ENCODE results near the gene VRK1. TPM values are rescaled to one million over a fixed set of nuclear protein-coding genes. Genes with fewer than 3 reads are reported as not detected.

VRK1 gene
- total RNA-seq, 1 donor from 2014 or later, result 55.4 TPM

- intact Hi-C loops (cut with micrococcal nuclease), result loop anchor here (10.0 kb wide), 3 partner anchors 835 to 1255 kb away; partner anchors contain the start of gene GLRX5
Observed at GRCh38 chr14:96790186-96790585, 7.0 kb upstream of the VRK1 start.

DNA sequence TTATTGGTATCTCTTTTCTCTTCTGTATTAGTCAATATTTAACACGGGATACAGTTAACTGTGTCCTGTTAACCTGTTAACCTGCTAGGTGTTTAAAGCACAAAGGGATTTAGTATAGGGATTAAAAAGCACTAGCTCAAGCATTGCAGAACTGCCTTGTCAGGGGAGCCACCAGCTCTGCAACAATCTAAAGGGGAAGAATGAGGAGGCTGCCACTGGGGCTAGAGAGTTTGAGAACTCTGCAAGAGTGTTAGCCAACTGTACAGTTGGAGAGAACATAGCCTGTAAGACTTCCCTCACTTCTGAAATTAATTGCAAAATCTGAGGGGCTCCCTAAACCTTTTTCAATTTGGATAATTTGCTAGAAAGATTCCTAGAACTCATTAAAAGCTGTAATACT, 6.5 kb upstream of the VRK1 start:
- intact Hi-C loops (cut with micrococcal nuclease), result loop anchor here (10.0 kb wide), 3 partner anchors 834 to 1256 kb away; partner anchors contain the start of gene GLRX5

DNA sequence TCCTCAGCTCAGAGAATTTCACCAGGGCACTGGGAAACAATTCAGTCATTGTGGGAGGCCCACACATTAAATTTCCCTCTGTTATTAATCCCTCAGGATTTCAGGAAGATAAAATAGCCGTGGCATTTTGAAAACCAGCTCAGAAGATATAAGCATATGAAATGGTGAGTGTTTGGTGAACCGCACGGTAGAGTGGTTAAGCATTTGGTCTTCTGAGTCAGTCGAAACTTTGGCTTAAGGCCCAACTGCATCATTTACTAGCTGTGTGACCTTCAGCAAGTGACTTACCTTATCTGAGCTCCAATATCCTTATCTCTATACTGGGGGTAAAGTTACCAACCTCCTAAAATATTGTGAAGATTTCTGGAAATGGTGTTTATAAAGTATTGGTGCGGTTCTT, 5.2 kb upstream of the VRK1 start:
- intact Hi-C loops (cut with micrococcal nuclease), result loop anchor here (10.0 kb wide), 3 partner anchors 833 to 1257 kb away; partner anchors contain the start of gene GLRX5

- intact Hi-C loops (cut with micrococcal nuclease), result loop anchor here (10.0 kb wide), 3 partner anchors 832 to 1258 kb away; partner anchors contain the start of gene GLRX5
Observed at GRCh38 chr14:96792591-96792990, 4.6 kb upstream of the VRK1 start.

DNA sequence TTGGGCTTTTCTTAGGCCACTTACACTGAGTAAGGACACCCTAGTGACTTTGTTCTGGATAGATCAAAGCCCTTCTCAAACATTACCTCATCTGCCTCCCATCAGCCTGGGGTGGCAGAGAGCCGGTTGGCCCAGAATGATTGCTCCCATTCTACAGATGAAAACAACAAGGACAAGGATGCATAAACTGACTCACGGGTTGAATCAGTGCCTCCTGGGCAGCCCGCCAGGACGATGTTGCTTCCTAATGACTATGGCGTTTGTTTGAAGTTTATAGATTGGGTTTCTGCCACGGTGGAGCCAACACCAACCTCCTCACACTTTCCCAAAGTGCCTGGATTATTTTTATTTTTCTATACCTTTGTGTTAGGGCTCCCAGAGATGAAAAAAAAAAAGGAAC, 3.6 kb upstream of the VRK1 start:
- intact Hi-C loops (cut with micrococcal nuclease), result loop anchor here (10.0 kb wide), 3 partner anchors 831 to 1259 kb away; partner anchors contain the start of gene GLRX5

DNA sequence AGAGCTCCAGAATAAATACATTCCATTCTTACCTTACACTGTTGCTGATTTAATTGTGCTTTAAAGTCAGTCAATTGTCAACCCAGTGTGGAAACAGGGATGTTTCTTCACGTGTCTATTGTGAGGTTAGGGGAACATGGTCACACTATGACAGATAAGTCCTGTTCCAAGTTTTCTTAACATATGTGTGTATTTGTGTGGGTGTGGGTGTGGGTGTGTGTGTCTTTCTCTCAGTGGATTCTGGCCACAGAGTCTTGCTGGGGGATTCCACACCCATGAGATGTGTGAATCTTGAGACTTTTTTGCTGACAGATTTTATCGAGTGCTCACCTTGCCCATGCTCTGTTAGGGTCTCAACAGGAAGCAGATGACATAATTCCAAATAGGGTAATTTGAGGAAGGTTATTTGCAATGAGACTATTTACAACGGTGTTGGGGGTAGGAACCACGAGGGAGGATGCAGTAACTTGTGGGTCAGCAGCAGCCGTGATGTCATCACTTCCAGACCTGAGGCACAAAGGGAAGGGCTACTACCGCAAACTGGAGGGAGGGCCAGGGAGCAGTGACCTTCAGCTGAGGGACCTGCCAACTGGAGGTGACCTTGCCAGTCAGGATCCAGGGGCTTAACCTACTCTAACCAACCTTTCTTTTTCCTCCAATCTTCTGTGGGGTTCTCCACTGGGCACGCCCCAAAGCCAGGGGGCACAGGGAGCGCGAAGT, 1.9 kb upstream of the VRK1 start:
- intact Hi-C loops (cut with micrococcal nuclease), result loop anchor here (5.0 to 10.0 kb wide), 4 partner anchors 830 to 1347 kb away; partner anchors contain the start of gene GLRX5

GRCh38 chr14:96797582-96798349, 584 bp downstream of the VRK1 start:
- intact Hi-C loops (cut with micrococcal nuclease), result loop anchor here (1.0 to 10.0 kb wide), 10 partner anchors 15 to 1345 kb away; partner anchors contain the start of genes ATG2B, GLRX5, GSKIP and PAPOLA

DNA sequence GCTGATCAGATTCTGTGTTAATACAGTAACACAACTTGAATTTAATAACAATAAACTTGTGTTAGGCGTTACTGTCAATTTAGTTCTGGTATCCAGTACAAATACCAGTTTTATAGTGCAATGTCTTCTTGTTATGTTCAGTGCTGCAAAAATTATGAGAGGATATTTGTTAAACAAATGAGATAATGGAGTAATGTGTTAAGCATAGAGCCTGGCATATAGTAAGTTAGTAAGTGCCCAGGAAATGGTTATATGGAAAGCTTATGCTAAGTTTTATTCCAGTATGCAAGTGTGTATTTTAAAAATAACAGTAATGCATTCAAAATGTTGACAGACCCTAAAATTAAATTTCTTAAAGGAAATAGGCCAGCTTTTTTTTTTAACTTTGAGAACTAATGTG, 1.8 kb downstream of the VRK1 start:
- intact Hi-C loops (cut with micrococcal nuclease), result loop anchor here (5.0 to 10.0 kb wide), 4 partner anchors 826 to 1343 kb away; partner anchors contain the start of gene GLRX5

DNA sequence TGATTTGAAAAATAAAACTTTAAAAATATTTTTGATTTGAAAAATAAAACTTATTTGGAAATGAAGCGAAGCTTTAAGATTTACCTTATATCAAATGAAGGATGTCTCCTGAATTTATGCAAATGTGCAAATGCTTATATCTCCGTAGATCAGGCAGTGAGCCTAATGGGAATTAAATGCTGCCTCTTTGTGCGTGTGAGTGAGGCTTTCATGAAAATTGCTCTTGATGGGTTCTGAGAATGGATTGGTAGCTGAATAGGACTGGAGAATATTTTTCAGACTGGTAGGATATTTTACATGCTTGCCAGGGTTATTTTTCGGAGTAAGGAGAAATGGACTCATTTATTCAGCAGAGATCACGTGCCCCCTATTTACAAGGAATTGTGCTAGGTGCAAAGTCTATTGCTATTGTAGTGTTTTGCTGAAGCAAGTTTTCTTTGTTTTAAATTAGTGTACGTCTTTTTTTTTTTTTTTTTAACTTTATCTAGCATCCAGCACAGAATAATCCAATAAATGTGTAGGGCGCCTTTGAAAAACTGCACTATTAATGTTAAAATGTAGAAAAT, 2.4 kb downstream of the VRK1 start:
- intact Hi-C loops (cut with micrococcal nuclease), result loop anchor here (5.0 to 10.0 kb wide), 4 partner anchors 825 to 1343 kb away; partner anchors contain the start of gene GLRX5

DNA sequence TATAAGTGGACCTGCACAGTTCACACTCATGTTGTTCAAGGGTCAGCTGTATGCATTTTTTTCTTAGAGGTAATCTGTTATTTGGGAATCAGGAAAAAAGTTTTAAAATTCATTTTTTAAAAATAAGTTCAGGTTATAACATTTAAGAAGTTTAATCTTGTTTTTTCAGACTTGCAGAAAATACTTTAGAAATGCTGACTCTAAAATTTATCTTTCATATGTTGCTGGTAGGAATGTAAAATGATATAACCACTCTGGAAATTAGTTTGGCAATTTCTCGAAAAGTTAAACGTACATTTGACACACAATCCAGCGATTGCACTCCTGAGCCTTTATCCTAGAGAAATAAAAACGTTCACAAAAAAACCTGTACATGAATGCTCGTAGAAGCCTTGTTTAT, 4.7 kb downstream of the VRK1 start:
- intact Hi-C loops (cut with micrococcal nuclease), result no loop called here

DNA sequence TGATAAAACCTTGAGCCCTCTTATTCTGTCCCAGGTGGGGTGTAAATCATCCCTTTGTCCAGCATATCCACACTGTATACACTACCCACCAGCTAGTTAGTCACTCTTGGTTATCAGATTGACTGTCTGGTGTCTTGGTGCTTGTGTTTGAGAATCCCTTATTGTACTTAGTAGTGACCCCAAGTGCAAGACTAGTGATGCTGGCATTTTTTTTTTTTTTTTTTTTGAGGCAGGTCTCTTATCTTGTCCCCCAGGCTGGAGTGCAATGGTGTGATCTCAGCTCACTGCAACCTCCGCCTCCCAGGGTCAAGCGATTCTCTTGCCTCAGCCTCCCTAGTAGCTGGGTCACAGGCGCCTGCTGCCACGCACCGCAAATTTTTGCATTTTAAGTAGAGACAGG, 5.8 kb downstream of the VRK1 start:
- intact Hi-C loops (cut with micrococcal nuclease), result no loop called here

DNA sequence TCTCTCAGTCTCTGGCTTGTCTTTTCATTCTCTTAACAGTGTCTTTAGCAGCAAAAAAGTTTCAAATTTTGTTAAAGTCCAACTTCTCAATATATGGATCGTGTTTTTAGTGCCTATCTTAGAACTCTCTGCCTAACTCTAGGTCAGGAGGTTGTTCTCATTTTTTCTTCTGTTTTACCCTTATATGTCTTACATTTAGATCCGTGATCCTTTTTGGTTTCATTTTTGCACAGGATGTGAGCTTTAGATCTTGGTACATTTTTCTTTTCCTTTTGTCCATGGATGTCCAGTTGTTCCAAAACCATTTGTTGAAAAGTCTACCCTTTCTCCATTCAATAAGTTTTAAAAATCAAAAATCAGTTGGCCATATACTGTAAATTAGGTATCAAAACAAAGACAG, 6.8 kb downstream of the VRK1 start:
- intact Hi-C loops (cut with micrococcal nuclease), result no loop called here

DNA sequence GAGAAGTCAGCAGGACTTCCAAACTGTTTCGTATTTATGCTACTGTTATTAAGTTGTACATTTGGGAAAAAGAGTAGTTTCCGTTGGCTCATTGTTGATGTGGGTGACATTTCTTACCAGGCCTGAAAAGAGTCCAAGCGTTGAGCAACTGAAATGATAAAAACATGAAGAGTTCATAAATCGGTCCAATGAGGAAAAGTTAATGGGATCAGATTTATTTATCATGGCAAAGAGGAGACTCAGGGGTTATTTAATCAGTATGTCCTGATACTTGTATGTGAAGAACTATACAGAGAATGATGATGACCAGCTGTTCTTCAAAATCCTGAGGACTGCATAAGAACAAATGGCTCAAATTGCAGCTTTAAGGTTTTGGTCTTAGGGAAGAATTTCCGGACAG, 7.7 kb downstream of the VRK1 start:
- intact Hi-C loops (cut with micrococcal nuclease), result no loop called here

GRCh38 chr14:96805956-96806355, 8.8 kb downstream of the VRK1 start:
- intact Hi-C loops (cut with micrococcal nuclease), result no loop called here

DNA sequence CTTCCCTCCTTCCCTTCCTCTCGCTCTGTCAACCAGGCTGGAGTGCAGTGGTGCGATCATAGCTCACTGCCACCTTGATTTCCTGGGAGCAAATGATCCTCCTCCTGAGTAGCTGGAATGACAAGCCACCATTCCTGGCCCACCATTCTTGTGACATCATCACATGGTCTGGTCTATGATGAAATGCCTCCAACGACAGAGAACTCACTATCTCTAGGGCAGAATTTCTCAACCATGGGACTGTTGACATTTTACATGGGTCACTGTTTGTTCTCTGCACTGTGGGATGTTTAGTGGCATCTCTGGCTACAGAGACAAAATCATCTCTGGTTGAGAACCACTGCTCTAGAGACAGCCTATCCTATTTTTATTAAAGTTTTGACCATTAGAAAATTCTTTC, 9.7 kb downstream of the VRK1 start:
- intact Hi-C loops (cut with micrococcal nuclease), result no loop called here

DNA sequence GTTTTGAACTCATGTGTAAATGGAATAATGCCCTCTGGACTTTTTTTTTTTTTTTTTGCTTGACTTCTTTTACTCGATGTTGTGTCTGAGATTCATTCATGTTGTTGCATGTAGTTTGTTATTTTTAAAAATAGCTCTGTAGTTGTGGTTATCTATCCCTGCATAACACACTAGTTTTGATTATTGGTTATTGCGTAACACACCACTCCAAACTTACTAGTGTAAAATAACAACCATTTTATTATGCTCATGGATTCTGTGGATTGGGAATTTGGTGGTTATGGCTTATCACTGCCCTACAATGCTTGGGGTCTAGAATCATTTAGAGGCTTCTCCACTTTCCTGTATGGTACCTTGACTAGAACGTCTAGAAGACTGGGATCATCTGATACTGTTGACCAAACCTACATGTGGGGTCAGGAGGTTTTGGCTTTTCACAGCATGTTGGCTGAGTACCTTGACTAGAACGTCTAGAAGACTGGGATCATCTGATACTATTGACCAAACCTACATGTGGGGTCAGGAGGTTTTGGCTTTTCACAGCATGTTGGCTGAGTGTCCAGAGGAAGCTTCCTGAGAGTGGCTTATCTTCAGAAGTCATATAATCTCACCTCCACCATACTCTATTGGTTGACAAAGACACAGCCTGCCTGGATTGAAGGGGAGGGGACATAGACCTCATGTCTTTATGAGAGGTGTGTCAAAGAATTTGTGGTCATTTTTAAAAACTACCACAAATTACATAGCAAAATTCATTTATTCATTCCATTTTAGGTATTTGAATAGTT, 11.6 kb downstream of the VRK1 start:
- intact Hi-C loops (cut with micrococcal nuclease), result no loop called here

DNA sequence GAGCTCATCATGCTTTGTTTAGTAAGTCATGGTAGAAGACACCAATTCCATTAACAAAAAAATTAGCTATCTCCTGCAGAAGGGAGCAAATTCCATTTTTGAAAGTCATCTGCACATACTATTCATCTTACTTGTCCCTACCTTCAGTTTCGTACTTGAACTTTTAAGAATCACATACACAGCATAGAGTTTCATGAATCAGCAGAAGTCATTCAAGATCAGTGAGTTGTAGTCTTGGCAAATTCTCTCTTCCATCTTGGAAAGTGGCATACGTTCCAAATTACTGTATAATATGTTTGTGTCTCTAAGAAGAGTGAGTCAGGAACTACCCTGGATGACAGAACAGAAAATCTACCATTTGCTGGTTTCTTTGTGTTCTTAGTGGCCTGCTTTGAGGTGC, 14.1 kb downstream of the VRK1 start:
- intact Hi-C loops (cut with micrococcal nuclease), result no loop called here

DNA sequence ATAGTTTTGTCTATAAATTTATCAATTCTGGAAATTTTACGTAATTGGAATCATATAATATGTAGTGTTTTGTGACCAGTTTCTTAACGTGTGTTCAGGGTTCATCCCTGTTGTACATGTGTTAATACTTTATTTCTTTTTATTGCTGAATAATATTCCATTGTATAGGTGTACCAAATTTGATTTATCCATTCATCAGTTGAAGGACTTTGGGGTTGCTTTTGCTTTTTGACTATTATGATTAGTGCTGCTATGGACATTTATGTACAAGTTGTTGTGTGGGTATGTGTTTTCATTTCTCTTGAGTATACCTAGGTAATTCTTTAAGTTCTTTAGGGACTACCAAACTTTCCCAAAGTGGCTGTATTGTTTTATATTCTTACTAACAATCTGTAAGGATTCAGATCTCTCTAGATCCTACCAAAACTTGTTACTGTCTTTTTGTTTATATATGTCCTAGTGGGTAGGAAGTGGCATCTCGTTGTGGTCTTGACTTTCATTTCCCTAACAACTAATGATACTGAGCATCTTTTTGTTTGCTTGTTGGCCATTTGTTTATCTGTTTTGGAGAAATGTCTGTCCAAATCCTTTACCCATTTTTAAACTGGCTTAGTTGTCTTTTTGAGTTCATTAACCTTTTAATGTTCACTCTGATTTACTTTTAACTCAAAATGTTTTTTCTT, 14.9 kb downstream of the VRK1 start:
- intact Hi-C loops (cut with micrococcal nuclease), result loop anchor here (2.0 kb wide), 1 partner anchor 15 kb away; the partner anchor contains the start of gene VRK1

DNA sequence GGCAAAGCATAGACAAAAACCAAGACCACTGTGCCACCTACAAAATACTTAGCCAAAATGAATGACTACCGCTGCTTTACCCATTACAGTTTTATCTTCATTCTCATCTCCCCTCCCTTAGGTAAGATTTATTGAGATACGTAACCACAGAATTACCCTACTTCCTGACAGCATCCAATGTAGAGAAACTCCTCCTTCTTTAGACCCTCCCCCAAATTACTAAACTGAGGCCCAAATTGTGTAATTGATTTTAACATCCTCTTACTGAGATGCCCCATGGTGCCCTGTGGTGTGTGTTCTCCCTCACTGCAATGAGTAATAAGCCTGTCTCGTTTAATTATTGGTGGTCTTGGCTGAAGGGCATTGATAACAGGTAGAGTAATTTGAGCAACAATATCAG, 19.1 kb downstream of the VRK1 start:
- intact Hi-C loops (cut with micrococcal nuclease), result loop anchor here (5.0 kb wide), 1 partner anchor 36 kb away; no protein-coding TSS in a partner anchor

Measured in T-helper 1 cell treated with Interleukin-12 subunit alpha and Interleukin-12 subunit beta and Interleukin-4 antibody, amounts not matched to agents 30 ng/mL and 1 ng/mL, for 36 hours (primary cell).